PC-3 (cell line): ENCODE results near the gene IQSEC1.

ENCODE experiments used
- EZH2 ChIP-seq: fragments of 300-600 bp; sonication (generic); IDR thresholded peaks from one replicate; pipeline ENCODE4 v1.6.1; 2017; ENCODE audit warnings: antibody characterized with exemption, mild to moderate bottlenecking, low read length; ENCODE audit not compliant: unreplicated experiment
- TF ChIP-seq, protein P1 (sequence below): fragments of 300-600 bp; sonication (generic); conservative IDR thresholded peaks from 2 replicates; pipeline ENCODE4 v1.5.1; 2017; ENCODE audit warnings: antibody characterized with exemption, low read depth, mild to moderate bottlenecking, low read length

DNA sequence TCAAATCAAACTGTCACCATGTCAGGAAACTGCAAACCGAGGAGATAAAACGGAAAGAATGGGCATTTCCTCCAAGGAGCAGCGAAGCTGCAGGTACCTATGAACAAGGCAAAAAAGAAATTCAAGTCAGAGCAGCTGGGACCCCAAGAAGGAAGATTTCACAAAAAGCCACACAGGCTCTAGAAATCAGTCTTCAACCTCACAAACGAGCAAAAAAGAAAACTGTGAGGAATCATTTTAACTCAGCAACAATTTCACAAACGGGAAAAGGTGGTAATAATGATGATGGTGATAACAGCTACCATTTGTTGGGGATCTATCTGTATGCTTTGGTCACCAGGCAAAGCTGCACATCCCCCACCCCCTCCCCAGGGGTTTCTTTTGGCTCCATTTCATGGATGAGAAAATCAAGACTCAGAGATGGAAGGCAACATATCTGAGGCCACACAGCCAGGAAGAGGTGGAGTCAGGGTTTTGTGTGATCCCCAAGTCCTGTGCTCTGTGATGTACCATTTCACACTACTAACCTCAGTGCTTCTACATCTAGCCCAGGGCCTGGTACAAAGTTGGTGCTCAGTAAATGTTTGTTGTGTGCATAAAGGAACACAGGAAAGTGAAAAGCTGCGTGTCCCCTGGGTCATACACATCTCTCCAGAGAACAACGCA is 109.9 kb downstream of the IQSEC1 start:
- TF ChIP-seq, protein P1, sequence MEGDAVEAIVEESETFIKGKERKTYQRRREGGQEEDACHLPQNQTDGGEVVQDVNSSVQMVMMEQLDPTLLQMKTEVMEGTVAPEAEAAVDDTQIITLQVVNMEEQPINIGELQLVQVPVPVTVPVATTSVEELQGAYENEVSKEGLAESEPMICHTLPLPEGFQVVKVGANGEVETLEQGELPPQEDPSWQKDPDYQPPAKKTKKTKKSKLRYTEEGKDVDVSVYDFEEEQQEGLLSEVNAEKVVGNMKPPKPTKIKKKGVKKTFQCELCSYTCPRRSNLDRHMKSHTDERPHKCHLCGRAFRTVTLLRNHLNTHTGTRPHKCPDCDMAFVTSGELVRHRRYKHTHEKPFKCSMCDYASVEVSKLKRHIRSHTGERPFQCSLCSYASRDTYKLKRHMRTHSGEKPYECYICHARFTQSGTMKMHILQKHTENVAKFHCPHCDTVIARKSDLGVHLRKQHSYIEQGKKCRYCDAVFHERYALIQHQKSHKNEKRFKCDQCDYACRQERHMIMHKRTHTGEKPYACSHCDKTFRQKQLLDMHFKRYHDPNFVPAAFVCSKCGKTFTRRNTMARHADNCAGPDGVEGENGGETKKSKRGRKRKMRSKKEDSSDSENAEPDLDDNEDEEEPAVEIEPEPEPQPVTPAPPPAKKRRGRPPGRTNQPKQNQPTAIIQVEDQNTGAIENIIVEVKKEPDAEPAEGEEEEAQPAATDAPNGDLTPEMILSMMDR: no peak
- no peak for TF ChIP-seq EZH2
